GM10266 (cell line): ENCODE data around the gene CDK11A.
A peak's percentile ranks its signal among the peaks of the same experiment; 100 is the strongest.
"Not testable (repeated sequence)": the region's sequence is repeated elsewhere in the genome, so short reads cannot be mapped to it uniquely, and the experiment has no call there.

Experiments used
- DNase-seq: peaks from one replicate; pipeline ENCODE4 v3.0.0; 2012; ENCODE audit errors: extremely low spot score
- CTCF ChIP-seq: IDR thresholded peaks from 2 replicates; pipeline ENCODE4 v1.5.1; 2012; ENCODE audit warnings: mild to moderate bottlenecking, low read depth; ENCODE audit not compliant: control insufficient read depth, insufficient read depth; ENCODE audit errors: missing control alignments

The CDK11A gene

GRCh38 chr1:1664941-1665814 is 59.0 kb downstream of the CDK11A start:
- DNase-seq: no peak
- TF ChIP-seq CTCF: no peak

GRCh38 chr1:1664318-1664717 is 59.8 kb downstream of the CDK11A start:
- DNase-seq: not testable (repeated sequence)

GRCh38 chr1:1662830-1663560 is 61.2 kb downstream of the CDK11A start:
- DNase-seq: not testable (repeated sequence)

GRCh38 chr1:1662392-1662791 is 61.8 kb downstream of the CDK11A start:
- not testable (repeated sequence) for DNase-seq

GRCh38 chr1:1658583-1659549 is 65.3 kb downstream of the CDK11A start, which contains the start of gene CDK11B:
Gene CDK11B, minus strand, starts transcription at chr1:1659004. Its CDS starts 1,519 bp downstream, at chr1:1657485.
- peak; percentile 94 for DNase-seq
